Forelimb muscle (tissue), 1 donor: ENCODE results near the gene TECR. TPM values are rescaled to one million over a fixed set of nuclear protein-coding genes. Genes with fewer than 3 reads are reported as not detected.
A peak's percentile ranks its signal among the peaks of the same experiment; 100 is the strongest.
"Not testable (repeated sequence)": the region's sequence is repeated elsewhere in the genome, so short reads cannot be mapped to it uniquely, and the experiment has no call there.

Experiments
- DNase-seq: peaks from one replicate; pipeline ENCODE4 v3.0.0-alpha.2; 2013; ENCODE audit warnings: low read depth
- polyA plus RNA-seq: library from polyadenylated mRNA; unstranded; fragments of 120-200 nt; gene quantifications from one replicate; pipeline ENCODE4 v1.2.1, GENCODE V29; 2013; ENCODE audit not compliant: insufficient read length

Gene TECR
- 119 TPM for polyA plus RNA-seq

GRCh38 chr19:14529254-14530004 lies at the start of gene TECR:
TSS of gene TECR (plus strand) at chr19:14529594. CDS start at chr19:14529697, 103 bp downstream.
- peak; percentile 99 for DNase-seq

GRCh38 chr19:14479975-14480699 lies 49.3 kb upstream of the TECR start:
- no peak for DNase-seq

- DNase-seq: no peak
Observed at GRCh38 chr19:14480700-14481079, 48.7 kb upstream of the TECR start.

- DNase-seq: no peak
Observed at GRCh38 chr19:14482172-14482941, 47.0 kb upstream of the TECR start.

- DNase-seq: no peak
Observed at GRCh38 chr19:14487370-14488125, 41.8 kb upstream of the TECR start.

GRCh38 chr19:14492756-14493337 lies 36.5 kb upstream of the TECR start:
- DNase-seq: no peak

- DNase-seq: no peak
Observed at GRCh38 chr19:14494411-14494810, 35.0 kb upstream of the TECR start.

GRCh38 chr19:14494910-14495671 lies 34.3 kb upstream of the TECR start:
- DNase-seq: no peak

GRCh38 chr19:14495672-14496028 lies 33.7 kb upstream of the TECR start:
- DNase-seq: no peak

- peak; percentile 87 for DNase-seq
Observed at GRCh38 chr19:14496029-14496833, 33.2 kb upstream of the TECR start, which contains the start of gene GIPC1. TSS of gene GIPC1 (minus strand) at chr19:14496127. CDS start at chr19:14482976, 13,151 bp downstream.

- DNase-seq: no peak
Observed at GRCh38 chr19:14496834-14497227, 32.6 kb upstream of the TECR start.

- DNase-seq: no peak
Observed at GRCh38 chr19:14497228-14497921, 32.0 kb upstream of the TECR start.

- DNase-seq: no peak
Observed at GRCh38 chr19:14502334-14503092, 26.9 kb upstream of the TECR start.

GRCh38 chr19:14503285-14503684 lies 26.1 kb upstream of the TECR start:
- no peak for DNase-seq

- not testable (repeated sequence) for DNase-seq
Observed at GRCh38 chr19:14504575-14504974, 24.8 kb upstream of the TECR start.

GRCh38 chr19:14505488-14506239 lies 23.7 kb upstream of the TECR start:
- no peak for DNase-seq
